ENCODE results near the gene AGBL4.
A peak's percentile ranks its signal among the peaks of the same experiment; 100 is the strongest.

AGBL4 gene

DNA sequence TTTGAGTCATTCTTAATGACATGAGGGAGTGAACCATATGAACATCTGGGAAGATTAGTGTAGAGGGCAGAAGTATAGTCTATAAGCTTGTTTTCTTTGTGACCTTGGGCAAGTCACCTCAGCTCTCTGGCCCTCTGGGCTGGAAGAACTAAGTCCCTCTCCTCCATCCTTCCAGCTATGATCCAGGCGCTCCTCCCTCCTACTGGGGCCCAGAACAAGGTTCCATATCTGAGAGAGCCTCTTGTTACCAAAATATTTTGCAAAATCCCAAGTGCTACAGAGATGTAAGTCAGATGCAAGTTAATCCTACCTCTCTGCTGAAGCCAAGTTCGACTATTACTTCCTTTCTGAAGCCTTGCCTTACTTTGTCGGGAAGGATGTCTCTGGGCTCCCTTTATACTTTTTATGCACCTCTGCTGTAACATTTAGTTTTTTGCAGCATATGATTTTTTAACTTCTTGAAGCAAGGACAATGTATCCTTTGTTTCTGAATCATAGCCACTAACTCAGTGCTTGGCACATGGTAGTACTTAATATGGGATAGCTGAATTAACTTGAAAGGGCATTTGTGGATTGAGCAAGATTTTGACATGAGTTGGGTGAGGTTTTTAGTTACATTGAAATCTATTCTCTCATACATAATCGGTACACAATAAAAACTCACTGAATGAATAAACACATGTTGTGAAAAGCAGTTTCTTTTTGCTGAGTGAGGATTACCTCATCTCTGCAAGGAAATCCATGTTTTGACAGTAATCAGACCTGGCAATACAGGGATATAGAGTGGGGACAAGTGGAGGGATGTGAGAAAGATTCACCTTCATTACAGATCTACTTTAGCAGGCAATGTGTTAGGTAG lies 1192.4 kb downstream of the AGBL4 start:
- no peak for DNase-seq (ENCODE audit: low read depth, low spot score)

DNA sequence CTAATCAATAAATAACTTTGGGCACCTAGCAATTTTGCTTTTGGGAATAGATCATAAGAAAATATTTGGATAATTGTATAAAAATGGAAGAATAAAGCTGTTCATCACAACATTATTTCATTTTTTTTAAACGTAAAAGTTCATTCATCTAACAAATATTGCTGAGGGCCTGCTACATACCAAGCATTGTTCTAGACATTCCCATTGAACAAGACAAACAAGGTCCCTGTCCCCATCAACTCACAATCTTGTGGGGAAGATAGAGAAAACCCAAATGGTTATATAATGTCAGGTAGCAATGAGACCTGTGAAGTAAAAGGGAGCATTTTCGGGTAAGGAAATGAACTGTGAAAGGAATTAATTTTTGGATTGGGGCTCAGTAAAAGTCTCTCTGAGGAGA lies 1193.0 kb downstream of the AGBL4 start:
- no peak for DNase-seq (ENCODE audit: low read depth, low spot score)

DNA sequence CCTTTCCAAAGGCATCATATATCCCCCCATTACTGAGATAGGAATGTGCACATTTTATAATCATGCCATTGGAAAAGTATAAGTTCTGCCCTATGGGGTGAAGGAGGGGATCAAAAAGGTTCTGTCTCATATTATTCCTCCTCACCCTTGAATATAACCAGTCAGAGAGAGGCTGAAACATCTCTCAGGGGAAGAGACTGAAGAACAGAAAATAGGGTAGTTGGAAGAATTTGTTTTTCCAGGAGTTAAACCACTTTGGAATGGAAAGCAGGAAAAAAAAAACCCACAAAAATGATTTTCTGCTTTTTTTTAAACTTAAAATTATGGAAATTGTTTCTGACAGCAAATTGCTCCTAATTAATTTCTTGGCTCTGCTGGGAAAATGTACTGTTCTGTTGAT lies 1194.3 kb downstream of the AGBL4 start:
- no peak for DNase-seq (ENCODE audit: low read depth, low spot score)

DNA sequence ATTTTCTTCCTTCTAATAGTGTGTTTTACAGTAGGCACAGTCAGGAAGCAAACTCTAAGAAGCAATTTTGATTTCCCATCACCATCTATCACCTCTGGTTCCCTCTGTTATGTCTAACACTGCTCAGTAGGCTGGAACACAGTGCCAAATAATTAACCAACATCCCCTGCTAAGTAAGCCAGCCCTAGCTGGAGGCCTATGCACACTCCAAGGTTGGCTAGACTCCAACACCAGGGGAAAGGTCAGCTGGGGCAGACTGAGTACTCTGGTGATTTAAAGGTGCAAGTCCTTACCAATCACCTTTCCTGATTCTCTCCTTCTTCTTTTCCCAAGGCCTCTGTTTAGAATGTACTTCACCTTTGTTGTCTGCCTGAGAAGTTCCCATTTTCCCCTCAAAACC lies 1200.6 kb downstream of the AGBL4 start:
- no peak for DNase-seq (ENCODE audit: low read depth, low spot score)

DNA sequence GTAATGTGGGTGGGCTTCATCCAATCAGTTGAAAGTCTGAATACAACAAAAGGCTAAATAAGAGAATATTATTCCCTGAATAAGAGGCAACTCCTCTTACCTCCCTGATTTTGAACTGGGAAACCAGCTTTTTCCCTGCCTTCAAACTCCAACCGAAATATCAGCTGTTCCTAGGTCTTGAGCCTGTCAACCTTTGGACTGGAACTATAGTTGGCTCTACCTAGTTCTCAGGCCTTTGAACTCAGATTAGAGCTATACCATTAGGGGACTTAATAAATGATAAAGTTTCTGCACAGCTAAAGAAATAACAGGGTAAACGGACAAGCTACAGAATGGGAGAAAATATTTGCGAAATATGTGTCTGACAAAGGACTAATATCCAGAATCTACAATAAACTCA lies 1203.3 kb downstream of the AGBL4 start:
- DNase-seq (ENCODE audit: low read depth, low spot score): no peak

DNA sequence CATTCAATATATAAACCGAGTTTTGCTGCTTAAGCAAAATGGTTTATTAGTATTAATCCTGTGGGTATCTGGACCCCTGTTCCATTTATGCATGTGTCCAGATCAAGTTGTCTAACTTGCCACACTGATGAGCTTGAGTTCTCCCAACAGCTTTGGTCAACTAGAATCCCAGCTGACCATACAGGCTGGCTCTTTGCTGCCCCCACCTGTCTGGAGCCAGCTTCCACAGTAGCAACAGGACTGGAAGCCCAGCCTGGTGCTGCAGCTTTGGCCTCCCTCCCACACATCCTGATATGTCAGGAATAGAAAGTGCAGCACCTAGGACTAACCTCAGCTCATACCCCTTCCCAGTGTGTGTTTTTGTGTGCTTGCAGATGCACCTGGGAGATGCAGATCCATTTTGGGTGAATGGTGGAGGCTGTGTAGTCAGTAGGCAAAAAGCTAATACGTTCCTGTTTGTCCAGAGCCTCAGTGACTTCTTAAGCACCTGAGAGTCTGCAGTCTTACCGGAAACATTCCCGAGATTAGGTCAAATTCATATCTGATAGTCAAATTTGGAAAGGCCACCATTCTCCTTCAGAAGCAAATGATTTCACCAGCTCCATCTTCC lies 1206.1 kb downstream of the AGBL4 start:
- no peak for DNase-seq (ENCODE audit: low read depth, low spot score)

DNA sequence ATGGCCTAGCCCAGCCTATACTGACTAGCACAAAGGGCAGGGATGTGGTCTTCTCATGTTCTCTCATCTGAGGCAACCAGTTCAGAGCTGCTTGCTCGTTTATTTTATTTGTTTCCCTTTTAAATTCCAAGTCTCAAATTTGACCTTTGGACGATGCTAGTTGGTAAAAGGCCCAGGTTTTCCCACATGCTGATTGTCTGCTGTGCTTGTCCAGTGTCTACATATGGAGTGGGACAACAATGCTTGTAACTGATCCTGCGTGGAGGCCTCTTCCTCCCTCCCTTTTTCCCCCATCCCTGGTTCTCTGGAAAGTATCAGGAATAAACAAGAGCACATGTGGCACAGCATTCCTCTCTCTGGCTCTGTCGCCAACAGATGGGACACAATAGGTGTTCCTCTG lies 1213.0 kb downstream of the AGBL4 start:
- DNase-seq (ENCODE audit: low read depth, low spot score): no peak

DNA sequence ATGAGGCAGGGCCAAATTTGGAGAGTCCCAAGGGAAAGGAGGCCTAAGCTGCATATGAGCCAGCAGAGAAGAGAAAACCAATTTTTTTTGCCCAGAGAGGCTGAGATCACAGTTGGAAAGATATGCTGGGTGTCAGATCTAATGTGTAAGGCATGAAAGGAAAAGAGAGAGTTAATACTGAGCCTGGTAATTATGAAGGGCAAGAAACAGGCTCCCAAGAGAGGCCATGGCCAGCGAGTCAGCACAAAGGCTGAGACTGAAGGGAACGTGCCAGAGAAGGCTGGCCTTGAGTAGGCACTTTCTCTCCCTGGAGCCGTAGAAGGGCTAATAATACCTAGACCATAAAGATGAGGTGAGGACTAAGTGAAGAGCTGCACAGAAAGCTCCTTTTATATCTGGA lies 1215.3 kb downstream of the AGBL4 start:
- no peak for DNase-seq (ENCODE audit: low read depth, low spot score)

DNA sequence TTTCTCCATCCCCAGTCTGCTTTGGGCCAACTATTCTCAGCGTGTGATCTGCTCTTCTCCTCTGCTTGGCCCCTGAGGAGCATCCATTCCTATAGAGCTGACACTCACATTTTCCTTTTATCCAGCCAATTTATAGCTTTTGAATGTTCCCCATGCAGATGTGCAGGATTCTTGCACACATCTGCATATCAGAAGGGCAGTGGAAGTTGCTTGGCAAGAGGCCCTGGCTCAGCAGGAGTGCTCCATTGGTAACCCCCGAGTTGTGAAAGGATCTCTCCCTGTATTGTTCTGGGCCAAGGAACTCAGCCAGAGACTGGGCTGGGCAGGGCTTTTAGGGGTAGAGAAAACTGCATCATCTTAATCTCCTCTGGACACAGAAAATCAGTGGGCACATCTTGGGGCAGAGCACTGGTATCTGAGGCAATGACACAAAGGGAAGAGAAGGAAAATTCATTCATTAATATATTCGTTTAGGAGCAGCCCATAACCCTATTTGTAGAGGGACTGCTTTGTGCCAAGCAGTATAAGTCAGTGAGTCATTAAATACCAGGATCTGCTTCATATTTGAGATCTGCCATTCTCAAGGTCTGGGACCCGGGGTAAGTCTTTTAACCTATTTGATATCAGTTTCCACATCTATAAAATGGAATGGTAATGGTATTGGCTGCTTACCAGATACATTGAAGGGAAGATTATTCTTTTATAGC lies 1216.0 kb downstream of the AGBL4 start:
- DNase-seq (ENCODE audit: low read depth, low spot score): no peak

DNA sequence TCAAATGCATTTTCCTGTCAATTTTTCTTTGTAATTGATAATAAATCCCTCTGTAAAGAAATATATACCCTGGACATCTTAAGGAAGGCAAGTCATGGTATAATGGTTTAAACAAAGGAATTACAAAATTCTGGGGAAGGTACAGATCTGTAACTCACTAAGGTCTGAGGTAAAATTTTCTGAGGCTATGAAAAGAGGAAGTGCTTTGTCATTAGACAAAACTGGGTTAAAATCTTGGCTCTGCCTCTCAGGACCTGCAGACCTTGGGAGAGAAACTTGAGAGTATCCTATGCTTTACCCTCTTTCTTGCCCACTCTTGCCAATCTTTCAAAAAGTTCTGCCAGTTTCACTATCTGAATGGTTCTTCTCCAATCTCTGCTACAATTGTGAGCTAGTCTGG lies 1220.3 kb downstream of the AGBL4 start:
- no peak for DNase-seq (ENCODE audit: low read depth, low spot score)

DNA sequence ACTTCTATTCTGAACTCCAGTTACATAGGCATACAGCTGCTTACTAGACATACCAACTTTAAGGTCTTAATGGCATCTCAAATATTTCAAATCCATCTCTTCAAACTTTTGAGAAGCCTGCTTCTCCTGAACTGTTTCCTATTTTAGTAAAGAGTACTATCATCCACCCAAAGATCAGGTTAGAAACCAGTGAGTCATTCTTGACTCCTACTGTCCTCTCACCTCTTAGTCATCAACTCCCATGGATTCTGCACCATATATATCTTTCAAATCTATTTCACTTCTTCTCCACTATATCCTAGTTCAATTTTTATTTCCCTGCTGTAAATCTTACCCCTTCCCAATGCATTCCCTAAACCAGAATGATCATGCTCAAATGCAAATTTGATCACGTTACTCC lies 1228.9 kb downstream of the AGBL4 start:
- DNase-seq (ENCODE audit: low read depth, low spot score): no peak

DNA sequence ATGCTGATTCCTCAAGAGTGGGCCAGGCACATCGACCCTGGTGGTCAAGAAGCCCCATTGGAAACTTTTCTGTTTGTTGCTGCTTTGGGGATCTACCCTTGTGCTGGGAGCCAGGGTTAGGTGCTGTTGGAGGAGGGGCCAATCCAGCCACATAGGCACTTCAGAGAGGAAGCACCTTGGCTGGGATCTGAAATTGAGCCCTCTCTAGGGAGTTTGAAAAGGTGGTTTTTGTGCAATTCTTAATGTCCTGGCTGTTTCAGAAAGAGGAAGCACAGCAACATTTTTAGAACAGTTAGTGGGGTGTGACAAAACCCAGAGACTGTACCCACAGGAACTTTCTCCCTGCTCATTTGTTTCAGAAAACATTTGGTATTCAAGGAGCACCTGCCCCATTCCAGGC lies 1229.9 kb downstream of the AGBL4 start:
- no peak for DNase-seq (ENCODE audit: low read depth, low spot score)

DNA sequence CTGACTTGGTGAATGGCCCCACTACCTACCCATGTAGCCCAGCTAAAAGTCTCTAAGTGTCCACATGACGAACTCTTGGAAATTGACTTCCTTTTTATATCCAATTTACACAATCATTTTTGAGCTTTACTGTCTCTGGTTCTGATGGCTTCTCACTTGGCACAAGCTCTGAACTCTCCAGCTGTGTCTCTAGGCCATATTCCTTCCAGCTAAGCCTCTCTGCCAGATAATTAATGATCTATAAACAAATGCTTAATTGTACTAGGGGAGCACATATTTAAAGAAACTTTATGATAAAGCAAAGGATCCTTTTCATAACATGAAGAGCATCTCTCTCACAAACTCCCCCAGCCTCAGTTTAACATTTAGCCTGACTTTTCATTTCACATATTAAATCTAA lies 1230.8 kb downstream of the AGBL4 start:
- DNase-seq (ENCODE audit: low read depth, low spot score): no peak

DNA sequence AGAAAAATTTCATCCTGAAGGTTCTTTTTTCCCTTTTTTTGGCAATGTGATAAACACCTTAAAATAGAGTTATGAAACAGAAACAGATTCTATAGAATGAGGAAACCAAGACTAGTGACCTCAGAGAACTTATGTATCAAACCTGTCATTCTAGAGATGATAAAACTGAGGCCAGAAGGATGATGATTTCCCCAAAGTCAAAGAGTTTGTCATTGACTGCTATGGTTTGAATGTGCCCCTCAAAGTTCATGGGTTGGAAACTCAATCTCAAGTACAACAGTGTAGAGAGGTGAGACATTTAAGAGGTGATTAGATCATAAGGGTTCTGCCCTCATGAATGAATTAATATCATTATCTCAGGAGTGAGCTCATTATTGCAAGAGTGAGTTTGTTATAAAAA lies 1233.4 kb downstream of the AGBL4 start:
- no peak for DNase-seq (ENCODE audit: low read depth, low spot score)

DNA sequence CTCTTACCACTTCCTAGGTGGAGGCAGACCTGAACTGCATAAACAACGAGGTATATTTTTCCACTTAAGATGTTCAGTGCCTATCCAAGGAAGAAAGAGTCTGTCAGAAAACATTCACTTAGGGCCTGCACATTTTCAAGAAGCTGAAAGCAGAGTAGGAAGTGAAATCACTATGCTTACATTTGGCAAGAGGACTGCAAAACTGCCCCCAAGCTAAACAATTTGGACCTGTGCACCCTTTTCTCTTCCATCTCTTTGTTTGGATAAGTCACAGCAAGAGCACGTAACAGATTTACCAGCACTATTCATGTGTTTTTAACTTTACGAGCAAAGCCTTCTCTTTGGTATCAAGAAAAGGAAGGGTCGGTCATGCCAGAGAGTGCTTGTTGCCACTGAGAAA lies 1233.9 kb downstream of the AGBL4 start:
- DNase-seq (ENCODE audit: low read depth, low spot score): no peak

DNA sequence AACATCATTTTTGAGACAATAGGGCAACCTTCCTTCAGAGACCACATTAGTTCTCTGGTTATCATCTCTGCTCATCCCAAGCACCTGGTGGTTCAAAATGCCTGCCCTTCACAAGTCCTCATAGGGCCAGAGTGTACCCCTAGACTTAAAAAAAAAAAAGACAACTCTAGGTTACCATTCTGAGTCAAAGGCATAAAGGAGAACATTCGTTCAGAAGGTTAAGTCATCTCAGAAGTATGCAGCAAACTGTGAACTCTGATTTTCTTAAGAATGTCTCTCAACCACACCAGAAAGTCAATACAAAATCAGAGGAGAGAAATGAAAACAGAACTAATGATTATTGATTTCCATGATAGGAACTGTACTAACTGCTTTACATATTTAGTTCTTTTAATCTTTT lies 1237.9 kb downstream of the AGBL4 start:
- DNase-seq (ENCODE audit: low read depth, low spot score): no peak

DNA sequence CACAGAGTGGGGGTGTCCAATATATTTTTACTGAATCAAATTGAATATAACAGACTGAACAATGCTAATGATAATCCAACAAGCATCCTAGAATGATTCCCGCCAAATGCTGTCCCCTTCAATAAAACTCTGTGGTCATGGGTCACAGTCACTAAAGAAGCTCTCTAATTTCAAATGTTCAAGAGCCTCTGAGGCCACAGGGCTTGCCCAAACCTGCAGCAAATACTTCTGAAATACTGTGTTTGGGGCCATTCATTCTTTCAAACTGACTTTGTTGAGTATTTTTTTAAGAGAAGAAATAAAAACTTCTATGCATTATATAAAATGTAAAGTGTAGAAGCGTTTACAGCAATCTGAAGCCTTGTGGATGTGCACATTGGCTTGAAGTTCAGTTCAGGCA lies 1239.5 kb downstream of the AGBL4 start:
- DNase-seq (ENCODE audit: low read depth, low spot score): no peak

DNA sequence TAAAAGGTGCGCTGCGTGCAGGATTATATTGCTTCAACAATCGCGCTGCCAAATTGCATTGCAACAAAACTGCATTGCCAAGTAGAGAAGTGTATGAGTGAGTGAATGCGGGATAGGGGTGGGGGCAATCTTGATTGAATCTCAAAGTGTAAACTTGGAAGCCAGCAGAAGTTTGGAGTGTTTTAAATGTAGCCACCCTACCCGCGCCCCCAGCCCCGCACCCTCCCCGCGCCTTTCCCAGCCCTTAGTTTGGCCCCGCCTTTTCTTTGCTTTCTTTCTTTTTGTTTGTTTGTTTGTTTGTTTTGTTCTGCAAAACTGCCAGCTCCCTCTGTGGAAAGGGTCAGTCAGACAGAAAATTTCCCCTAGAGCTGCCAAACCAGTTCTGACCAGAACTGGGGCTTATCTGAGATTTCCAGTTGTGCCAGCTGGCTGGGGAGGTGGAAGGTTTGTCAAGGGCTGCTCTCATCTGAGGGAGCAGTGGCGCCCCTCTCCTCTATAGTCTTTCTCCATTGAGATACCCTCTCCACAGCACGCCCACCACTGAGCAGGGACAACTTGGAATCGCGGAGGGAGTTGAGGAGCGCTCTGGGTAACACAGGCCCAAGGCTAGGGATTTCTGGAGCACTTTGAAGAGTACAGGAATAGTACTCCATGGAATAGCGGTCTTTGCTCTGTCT lies 1246.4 kb downstream of the AGBL4 start:
- no peak for DNase-seq (ENCODE audit: low read depth, low spot score)

DNA sequence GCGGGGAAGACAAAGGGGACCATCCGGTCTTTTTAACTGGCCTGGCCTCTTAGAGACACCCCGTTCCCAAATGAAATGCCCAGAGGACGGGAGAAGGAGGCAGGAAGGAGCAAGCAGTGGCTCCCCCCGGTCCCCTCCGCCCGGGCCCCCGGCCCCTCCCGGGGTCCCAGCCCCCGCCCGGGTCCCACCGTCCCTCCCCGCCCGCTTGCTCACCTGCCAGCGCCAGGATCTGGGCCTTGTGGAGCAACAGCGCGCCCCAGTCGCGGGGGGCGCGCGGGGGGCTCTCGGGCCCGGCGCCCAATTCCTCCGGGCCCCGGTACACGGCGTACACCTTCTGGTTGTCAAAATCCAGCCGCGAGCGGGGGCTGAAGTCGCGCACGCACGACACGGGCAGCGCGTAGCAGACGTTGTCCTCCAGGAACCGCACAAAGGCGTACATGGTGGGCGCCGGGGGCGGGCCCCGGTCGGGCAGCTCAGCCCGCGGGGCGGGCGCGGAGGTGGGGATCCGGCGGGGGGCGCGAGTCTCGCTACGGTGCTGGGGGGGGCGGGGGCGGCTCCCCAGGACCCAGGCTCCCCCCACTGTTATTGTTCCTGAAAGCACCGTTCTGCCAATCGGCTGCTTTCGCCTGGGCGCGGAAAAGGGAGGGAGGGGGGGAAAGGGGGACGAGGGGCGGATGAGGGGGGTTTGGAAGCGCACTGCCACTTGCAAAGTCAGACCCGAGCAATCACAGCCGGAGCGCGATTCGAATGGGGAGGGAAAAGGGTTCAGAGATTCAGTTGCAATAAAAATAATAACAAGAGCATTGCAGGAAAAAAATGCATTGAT lies 1247.1 kb downstream of the AGBL4 start, which contains the start of gene BEND5:
Gene BEND5, minus strand, starts transcription at position 499 of the 826 bp plus-strand sequence. Its CDS starts 60 bp downstream, at position 439.
- DNase-seq (ENCODE audit: low read depth, low spot score): peak; percentile 27

DNA sequence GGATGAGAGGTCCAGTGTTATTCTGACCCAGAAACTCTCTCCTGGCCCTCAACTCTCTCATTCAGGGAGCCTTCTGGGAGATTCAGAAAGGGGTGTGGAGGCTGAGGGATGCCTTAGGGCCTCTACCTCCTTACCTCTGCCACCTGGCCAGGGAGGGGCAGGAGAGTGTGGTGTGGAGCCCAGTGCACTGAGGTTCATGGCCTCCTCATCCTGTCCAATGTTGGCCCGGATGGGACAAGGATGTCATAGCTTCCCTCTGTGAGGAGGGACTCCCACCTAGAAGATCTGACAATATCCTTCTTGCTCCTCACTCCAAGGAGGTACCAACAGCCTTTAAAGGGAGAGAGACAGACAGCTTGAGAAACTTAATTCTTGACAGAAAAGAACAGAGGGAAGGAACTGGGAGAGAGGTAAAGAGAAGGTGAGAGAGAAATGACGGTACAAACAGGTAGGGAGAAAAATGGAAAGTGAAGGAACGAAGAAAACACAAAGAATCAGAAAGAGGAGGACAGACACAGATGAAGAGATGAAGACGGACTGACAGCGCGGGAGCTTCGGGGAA lies 1247.8 kb downstream of the AGBL4 start:
- no peak for DNase-seq (ENCODE audit: low read depth, low spot score)

DNA sequence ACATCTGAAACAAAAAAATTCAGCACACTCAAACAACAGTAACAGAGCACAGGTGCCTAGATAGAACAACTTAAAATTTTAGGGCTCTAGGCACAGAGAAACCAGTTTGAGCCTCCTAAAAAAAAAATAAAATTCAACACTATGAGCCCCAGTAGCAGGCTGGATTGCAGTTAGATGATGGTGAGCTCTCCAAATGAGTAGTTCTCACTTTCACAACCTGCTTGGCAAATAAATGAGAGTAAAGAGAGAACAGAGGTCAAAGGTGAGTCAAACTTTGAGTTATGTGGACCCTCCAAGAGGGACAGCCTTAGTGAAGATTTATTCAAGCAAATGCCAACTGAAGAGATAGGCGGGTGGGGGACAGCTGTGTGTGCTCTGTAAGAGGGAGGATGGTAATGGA lies 1250.6 kb downstream of the AGBL4 start:
- no peak for DNase-seq (ENCODE audit: low read depth, low spot score)
